HepG2 (cell line): ENCODE data around the gene ANKHD1. TPM values are rescaled to one million over a fixed set of nuclear protein-coding genes. Genes with fewer than 3 reads are reported as not detected.

Experiments
- DR1 ChIP-seq: sonication (generic); formaldehyde crosslinking; IDR thresholded peaks from 2 replicates; pipeline ENCODE4 v1.8.0; 2021; ENCODE audit warnings: mild to moderate bottlenecking, missing genetic modification reagents, inconsistent platforms
- NFAT5 ChIP-seq: sonication (generic); formaldehyde crosslinking; IDR thresholded peaks from 2 replicates; pipeline ENCODE4 v1.4.0; 2020; ENCODE audit warnings: missing genetic modification reagents
- PPARG ChIP-seq: conservative IDR thresholded peaks from 2 replicates; pipeline ENCODE4 v1.6.1; 2016; ENCODE audit warnings: missing biosample characterization, missing genetic modification reagents
- SALL1 ChIP-seq: sonication (generic); formaldehyde crosslinking; IDR thresholded peaks from 2 replicates; pipeline ENCODE4 v1.8.0; 2022; ENCODE audit warnings: mild to moderate bottlenecking, missing genetic modification reagents
- SMC3 ChIP-seq: IDR thresholded peaks from 2 replicates; pipeline ENCODE4 v1.6.1; 2011; ENCODE audit warnings: low read length, improper control_type of control experiment
- SP1 ChIP-seq, 2 experiments: fragments of 450-650 bp in 1 of 2; sonication (generic) in 1 of 2; formaldehyde crosslinking in 1 of 2; IDR thresholded peaks; 2 replicates each; pipeline versions ENCODE4 v1.4.0 to v1.6.1; 2016 to 2020; ENCODE audit warnings: missing genetic modification reagents in 1 of 2
- ZBTB43 ChIP-seq: sonication (generic); formaldehyde crosslinking; conservative IDR thresholded peaks from 2 replicates; pipeline ENCODE4 v1.4.0; 2020; ENCODE audit warnings: missing genetic modification reagents
- ZGPAT ChIP-seq: IDR thresholded peaks from 2 replicates; pipeline ENCODE4 v1.6.1; 2016; ENCODE audit warnings: mild to moderate bottlenecking
- ZNF619 ChIP-seq: sonication (generic); formaldehyde crosslinking; IDR thresholded peaks from 2 replicates; pipeline ENCODE4 v1.4.0; 2020; ENCODE audit warnings: mild to moderate bottlenecking, missing genetic modification reagents
- polyA plus RNA-seq, 8 experiments: library from polyadenylated mRNA; depleted of rRNA in 3 of 8; stranded (reverse) in 7 of 8; unstranded in 1 of 8; fragments of >200 nt; fragmentation: Illumina TruSeq in 4 of 8; extraction: Trizol in 4 of 8; gene quantifications; 2 replicates each; pipeline versions ENCODE4 v1.2.1 to v1.2.3, GENCODE V29; 2011 to 2016; ENCODE audit warnings: low read depth in 4 of 8, missing spikeins in 1 of 8, mixed read lengths in 1 of 8; ENCODE audit not compliant: insufficient read depth in 1 of 8
- total RNA-seq, 5 experiments: library from RNA; depleted of rRNA; stranded (reverse); fragments of >200 nt; fragmentation: Illumina TruSeq; extraction: Trizol; gene quantifications; 2 replicates each; pipeline ENCODE4 v1.2.3, GENCODE V29; 2016; ENCODE audit warnings: low read depth in 1 of 5
- TF ChIP-seq, protein P1 (sequence below): sonication (generic); formaldehyde crosslinking; IDR thresholded peaks from 2 replicates; pipeline ENCODE4 v1.4.0; 2020; ENCODE audit warnings: missing genetic modification reagents, borderline replicate concordance

ANKHD1 gene
- total and polyA plus RNA-seq, 2 of the 13 experiments (the other 11 are each of a cell fraction or from before 2014, with no cell fraction given): 69.9 to 82.0 TPM

DNA sequence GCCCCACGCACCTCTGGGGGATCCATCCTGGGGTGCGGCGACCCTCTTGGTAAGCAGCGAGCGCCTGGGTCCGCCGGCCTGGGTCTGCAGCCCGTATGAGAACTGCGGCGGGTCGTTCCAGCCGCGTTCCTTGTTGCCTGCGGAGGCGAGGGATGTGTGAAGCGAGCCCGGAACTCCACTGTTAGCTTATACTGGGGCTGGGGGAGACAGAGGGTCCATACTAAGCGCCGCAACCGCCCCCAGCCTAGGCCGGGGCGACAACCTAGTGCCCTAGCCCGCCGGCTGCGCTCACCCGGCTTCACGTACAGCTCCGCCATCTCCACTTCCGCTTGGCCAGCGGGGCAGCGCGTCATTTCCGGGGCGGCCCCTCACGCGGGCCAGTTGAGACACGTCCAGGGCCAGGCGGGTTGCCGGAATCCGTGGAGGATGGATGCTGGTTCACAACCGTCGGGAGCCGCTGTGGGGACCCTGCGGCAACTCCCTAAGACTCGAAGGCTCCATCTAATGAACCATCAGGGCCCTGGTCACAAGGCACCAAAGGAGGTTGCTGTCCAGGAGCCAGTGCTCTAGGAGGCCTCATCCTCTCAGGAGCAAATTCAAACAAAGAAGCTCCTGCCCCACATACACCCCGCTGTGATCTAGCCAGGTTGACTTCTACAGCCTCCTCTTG is 155.6 kb downstream of the ANKHD1 start, which contains the start of gene SRA1 (continued):
- TF ChIP-seq NFAT5 (CRISPR knock-in tag): peak; percentile 46; the same call in 1 of the 2 replicates
- peak; percentile 60; the same call in 1 of the 2 replicates for TF ChIP-seq DR1 (CRISPR knock-in tag)
- peak; percentile 79 for TF ChIP-seq SALL1 (CRISPR knock-in tag)
- 0 out of 2 replicates have a peak, but pooled peaks have one; percentile 11 for TF ChIP-seq ZNF619 (CRISPR knock-in tag)
- 0 out of 2 replicates have a peak, but pooled peaks have one; percentile 46 for TF ChIP-seq ZBTB43
- TF ChIP-seq, protein P1, sequence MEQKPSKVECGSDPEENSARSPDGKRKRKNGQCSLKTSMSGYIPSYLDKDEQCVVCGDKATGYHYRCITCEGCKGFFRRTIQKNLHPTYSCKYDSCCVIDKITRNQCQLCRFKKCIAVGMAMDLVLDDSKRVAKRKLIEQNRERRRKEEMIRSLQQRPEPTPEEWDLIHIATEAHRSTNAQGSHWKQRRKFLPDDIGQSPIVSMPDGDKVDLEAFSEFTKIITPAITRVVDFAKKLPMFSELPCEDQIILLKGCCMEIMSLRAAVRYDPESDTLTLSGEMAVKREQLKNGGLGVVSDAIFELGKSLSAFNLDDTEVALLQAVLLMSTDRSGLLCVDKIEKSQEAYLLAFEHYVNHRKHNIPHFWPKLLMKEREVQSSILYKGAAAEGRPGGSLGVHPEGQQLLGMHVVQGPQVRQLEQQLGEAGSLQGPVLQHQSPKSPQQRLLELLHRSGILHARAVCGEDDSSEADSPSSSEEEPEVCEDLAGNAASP: peak; percentile 61; the same call in 1 of the 2 replicates
- no peak for TF ChIP-seq SMC3
- TF ChIP-seq ZGPAT (CRISPR knock-in tag): peak; percentile 78
- peak; percentile 12; the same call in 1 of the 2 replicates for TF ChIP-seq PPARG (CRISPR knock-in tag)
- no peak for TF ChIP-seq SP1 (IDR thresholded peaks at IDR 0.05)
- peak; percentile 87 for TF ChIP-seq SP1 (CRISPR knock-in tag; IDR thresholded peaks at IDR 0.05)
- TF ChIP-seq, all 625 proteins: peak for 297
